ENCODE data around the gene FOXP1. TPM values are rescaled to one million over a fixed set of nuclear protein-coding genes. Genes with fewer than 3 reads are reported as not detected.

FOXP1 gene
- 31.1 TPM for total RNA-seq (ENCODE audit: unreplicated experiment)
- long read RNA-seq, partial matches to known transcripts, result 0 of 2 reads
- long read RNA-seq, other reads (novel, unspliced or antisense), result 0 of 2 reads

GRCh38 chr3:71583566-71584393 lies at the start of gene FOXP1:
FOXP1 (minus strand) TSS chr3:71583728; CDS start chr3:71198381, 385,347 bp downstream.
- peak; percentile 56 for DNase-seq
- peak within 1 kb of the TSS; percentile 8 for H3K27ac Mint-ChIP-seq (ENCODE audit: unreplicated experiment)
- TF ChIP-seq CTCF (IDR thresholded peaks at IDR 0.05; ENCODE audit: partially characterized antibody, unreplicated experiment), result no peak
- no peaks in the 10 kb centered on the region for H3K36me3 Mint-ChIP-seq (ENCODE audit: unreplicated experiment)
- peaks cover 3% of the 10 kb centered on the region for H3K9me3 Mint-ChIP-seq (ENCODE audit: unreplicated experiment)
- H3K27me3 Mint-ChIP-seq (ENCODE audit: unreplicated experiment), result peaks cover 6% of the 10 kb centered on the region
- peaks cover 3% of the 10 kb centered on the region for H3K4me1 Mint-ChIP-seq (ENCODE audit: low read depth, unreplicated experiment)
- peak within 1 kb of the TSS; percentile 95 for H3K4me3 Mint-ChIP-seq (ENCODE audit: unreplicated experiment)

GRCh38 chr3:71629711-71630110 lies 46.2 kb upstream of the FOXP1 start:
- Mint-ChIP-seq H3K4me3 (ENCODE audit: unreplicated experiment) (no peak overlapping the region), H3K4me1 (ENCODE audit: low read depth, unreplicated experiment) (no peaks in the 10 kb centered on the region), H3K9me3 (ENCODE audit: unreplicated experiment) (peaks cover 7% of the 10 kb centered on the region), H3K36me3 (ENCODE audit: unreplicated experiment) (peaks cover 6% of the 10 kb centered on the region), H3K27me3 (ENCODE audit: unreplicated experiment) (no peaks in the 10 kb centered on the region), H3K27ac (ENCODE audit: unreplicated experiment) (no peak overlapping the region)
- no peak for TF ChIP-seq CTCF (IDR thresholded peaks at IDR 0.05; ENCODE audit: partially characterized antibody, unreplicated experiment)
- no peak for DNase-seq

GRCh38 chr3:71629289-71629688 lies 45.8 kb upstream of the FOXP1 start:
- Mint-ChIP-seq H3K4me1 (ENCODE audit: low read depth, unreplicated experiment) (no peaks in the 10 kb centered on the region), H3K36me3 (ENCODE audit: unreplicated experiment) (peaks cover 6% of the 10 kb centered on the region), H3K4me3 (ENCODE audit: unreplicated experiment) (no peak overlapping the region), H3K9me3 (ENCODE audit: unreplicated experiment) (peaks cover 7% of the 10 kb centered on the region), H3K27ac (ENCODE audit: unreplicated experiment) (no peak overlapping the region), H3K27me3 (ENCODE audit: unreplicated experiment) (no peaks in the 10 kb centered on the region)
- no peak for DNase-seq
- TF ChIP-seq CTCF (IDR thresholded peaks at IDR 0.05; ENCODE audit: partially characterized antibody, unreplicated experiment), result no peak

- H3K36me3 Mint-ChIP-seq (ENCODE audit: unreplicated experiment), result peaks cover 6% of the 10 kb centered on the region
- no peaks in the 10 kb centered on the region for H3K4me1 Mint-ChIP-seq (ENCODE audit: low read depth, unreplicated experiment)
- H3K4me3 Mint-ChIP-seq (ENCODE audit: unreplicated experiment), result no peak overlapping the region
- TF ChIP-seq CTCF (IDR thresholded peaks at IDR 0.05; ENCODE audit: partially characterized antibody, unreplicated experiment), result no peak
- H3K9me3 Mint-ChIP-seq (ENCODE audit: unreplicated experiment), result peaks cover 7% of the 10 kb centered on the region
- no peak overlapping the region for H3K27ac Mint-ChIP-seq (ENCODE audit: unreplicated experiment)
- H3K27me3 Mint-ChIP-seq (ENCODE audit: unreplicated experiment), result no peaks in the 10 kb centered on the region
- no peak for DNase-seq
Measured at GRCh38 chr3:71628522-71628921, 45.0 kb upstream of the FOXP1 start.

- no peak overlapping the region for H3K27ac Mint-ChIP-seq (ENCODE audit: unreplicated experiment)
- TF ChIP-seq CTCF (IDR thresholded peaks at IDR 0.05; ENCODE audit: partially characterized antibody, unreplicated experiment), result no peak
- no peak overlapping the region for H3K4me3 Mint-ChIP-seq (ENCODE audit: unreplicated experiment)
- H3K4me1 Mint-ChIP-seq (ENCODE audit: low read depth, unreplicated experiment), result no peaks in the 10 kb centered on the region
- DNase-seq, result no peak
- H3K9me3 Mint-ChIP-seq (ENCODE audit: unreplicated experiment), result no peaks in the 10 kb centered on the region
- no peaks in the 10 kb centered on the region for H3K27me3 Mint-ChIP-seq (ENCODE audit: unreplicated experiment)
- H3K36me3 Mint-ChIP-seq (ENCODE audit: unreplicated experiment), result no peaks in the 10 kb centered on the region
Measured at GRCh38 chr3:71625676-71626075, 42.1 kb upstream of the FOXP1 start.

All from glutamatergic neuron (in vitro differentiated cells).